ENCODE results near the gene ALS2. TPM values are rescaled to one million over a fixed set of nuclear protein-coding genes. Genes with fewer than 3 reads are reported as not detected.

The ALS2 gene
- total RNA-seq, 1 donor from 2014 or later: 42.0 TPM

DNA sequence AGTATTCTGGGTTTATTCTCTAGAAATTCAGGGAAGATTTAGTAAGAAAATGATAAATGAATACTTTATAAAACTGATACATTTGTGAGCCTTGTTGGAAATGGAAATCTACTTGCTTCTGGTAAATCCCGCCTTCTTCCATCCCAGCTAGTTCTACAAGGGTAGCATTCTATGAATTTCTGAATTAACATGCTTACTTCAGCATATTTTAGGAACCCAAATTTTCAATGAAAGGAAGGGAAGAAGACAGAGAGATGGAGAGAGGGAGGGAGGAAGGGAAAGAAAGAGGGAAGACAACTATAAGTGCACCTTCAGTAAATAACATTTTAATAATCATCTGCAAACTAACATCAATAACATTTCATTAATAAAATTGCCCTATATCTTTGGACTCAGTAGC, 110.9 kb downstream of the ALS2 start:
- Histone ChIP-seq H3K9me3 (replicated peaks) (no peaks in the 10 kb centered on the region), H3K4me3 (no peak overlapping the region), H3K27me3 (ENCODE audit: low read depth) (no peaks in the 10 kb centered on the region), H3K36me3 (no peaks in the 10 kb centered on the region), H3K4me1 (no peaks in the 10 kb centered on the region), H3K27ac (replicated peaks) (no peak overlapping the region)
- TF ChIP-seq CTCF (IDR thresholded peaks at IDR 0.05; ENCODE audit: borderline replicate concordance): no peak
- DNase-seq: no peak
- intact Hi-C loops (cut with micrococcal nuclease): no loop called here

DNA sequence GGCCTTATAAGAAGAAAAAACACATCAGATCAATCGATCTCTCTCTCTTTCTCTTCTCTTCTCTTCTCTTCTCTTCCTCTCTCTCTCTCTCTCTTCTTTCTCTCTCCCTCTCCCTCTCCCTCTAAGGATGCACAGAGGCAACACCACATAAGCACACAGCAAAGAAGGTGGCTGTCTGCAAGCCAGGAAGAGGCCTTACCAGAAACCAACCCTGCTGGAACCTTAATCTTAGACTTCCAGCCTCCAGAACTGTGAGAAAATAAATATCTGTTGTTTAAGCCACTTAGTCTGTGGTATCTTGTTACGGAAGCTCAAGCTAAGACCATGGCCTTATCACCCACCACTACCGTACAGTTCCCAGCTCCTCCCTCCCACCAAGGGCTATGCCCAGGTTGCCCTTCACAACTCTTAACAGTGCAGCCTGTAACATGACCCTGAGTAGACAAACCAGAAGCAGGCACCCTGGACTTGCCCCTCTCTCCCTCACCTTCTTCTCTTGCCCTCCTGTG, 112.3 kb downstream of the ALS2 start:
- Histone ChIP-seq H3K4me1 (no peaks in the 10 kb centered on the region), H3K9me3 (replicated peaks) (no peaks in the 10 kb centered on the region), H3K36me3 (no peaks in the 10 kb centered on the region), H3K27me3 (ENCODE audit: low read depth) (no peaks in the 10 kb centered on the region), H3K27ac (replicated peaks) (no peak overlapping the region), H3K4me3 (no peak overlapping the region)
- no peak for DNase-seq
- no peak for TF ChIP-seq CTCF (IDR thresholded peaks at IDR 0.05; ENCODE audit: borderline replicate concordance)
- intact Hi-C loops (cut with micrococcal nuclease): no loop called here

- no peaks in the 10 kb centered on the region for H3K27me3 ChIP-seq (ENCODE audit: low read depth)
- DNase-seq: no peak
- H3K36me3 ChIP-seq: no peaks in the 10 kb centered on the region
- H3K4me1 ChIP-seq: no peaks in the 10 kb centered on the region
- TF ChIP-seq CTCF (IDR thresholded peaks at IDR 0.05; ENCODE audit: borderline replicate concordance): no peak
- H3K4me3 ChIP-seq: no peak overlapping the region
- no peak overlapping the region for H3K27ac ChIP-seq (replicated peaks)
- no peaks in the 10 kb centered on the region for H3K9me3 ChIP-seq (replicated peaks)
- intact Hi-C loops (cut with micrococcal nuclease): no loop called here
Measured at GRCh38 chr2:201664334-201664733, 116.4 kb downstream of the ALS2 start.

DNA sequence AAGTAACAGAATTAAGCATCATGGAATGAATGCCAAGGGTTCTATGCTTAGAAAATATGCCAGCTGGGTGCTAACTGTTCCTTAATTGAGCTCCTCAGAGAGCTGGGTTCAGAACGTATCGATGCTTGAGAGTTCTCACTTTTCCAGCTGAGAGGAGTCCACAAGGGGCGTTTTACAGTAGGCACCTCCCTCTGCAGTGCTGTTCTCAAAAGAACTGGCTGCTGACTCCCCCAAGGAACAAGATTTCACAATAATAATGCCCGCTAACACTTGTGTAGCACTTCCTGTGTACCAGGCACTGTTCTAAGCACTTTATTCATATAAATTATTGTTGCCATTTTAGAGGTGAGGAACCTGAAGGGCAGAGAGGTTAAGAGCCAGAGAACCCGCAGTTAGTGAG, 119.4 kb downstream of the ALS2 start:
- Histone ChIP-seq H3K27ac (replicated peaks) (no peak overlapping the region), H3K27me3 (ENCODE audit: low read depth) (no peaks in the 10 kb centered on the region), H3K36me3 (no peaks in the 10 kb centered on the region), H3K4me1 (no peaks in the 10 kb centered on the region), H3K9me3 (replicated peaks) (no peaks in the 10 kb centered on the region), H3K4me3 (no peak overlapping the region)
- intact Hi-C loops (cut with micrococcal nuclease): no loop called here
- TF ChIP-seq CTCF (IDR thresholded peaks at IDR 0.05; ENCODE audit: borderline replicate concordance): no peak
- no peak for DNase-seq

DNA sequence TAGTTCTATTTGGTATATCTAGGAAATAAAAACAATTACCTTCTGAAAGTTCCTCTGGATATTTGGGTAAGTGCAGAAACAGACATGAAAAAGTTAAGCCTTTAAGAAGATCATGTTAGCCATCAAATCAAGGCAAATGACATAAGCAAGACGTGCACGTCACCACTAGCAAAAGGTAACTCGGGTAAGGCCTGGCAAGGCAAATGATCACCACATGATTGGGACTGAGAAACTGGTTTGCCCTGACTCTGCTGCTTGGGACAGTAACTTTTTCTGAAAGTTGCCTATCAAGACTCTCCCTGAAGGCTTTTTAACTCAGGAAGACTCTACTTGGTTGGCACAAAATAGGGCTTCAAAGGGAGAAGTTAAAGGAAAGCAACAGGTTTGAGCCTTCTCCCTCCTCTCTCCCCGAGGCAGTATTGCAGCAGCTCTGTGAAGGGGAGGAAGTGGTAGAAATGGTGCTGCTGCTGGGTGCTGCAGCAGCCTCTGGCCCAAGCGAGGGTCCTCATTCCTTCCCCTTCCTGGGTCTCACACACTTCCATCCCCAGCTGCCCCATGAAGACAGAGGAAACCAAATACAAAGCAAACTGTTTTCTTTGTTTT, 120.3 kb downstream of the ALS2 start:
- no peak for TF ChIP-seq CTCF (IDR thresholded peaks at IDR 0.05; ENCODE audit: borderline replicate concordance)
- no peaks in the 10 kb centered on the region for H3K36me3 ChIP-seq
- DNase-seq: no peak
- intact Hi-C loops (cut with micrococcal nuclease): no loop called here
- no peaks in the 10 kb centered on the region for H3K27me3 ChIP-seq (ENCODE audit: low read depth)
- H3K27ac ChIP-seq (replicated peaks): no peak overlapping the region
- no peak overlapping the region for H3K4me3 ChIP-seq
- no peaks in the 10 kb centered on the region for H3K9me3 ChIP-seq (replicated peaks)
- H3K4me1 ChIP-seq: no peaks in the 10 kb centered on the region
